Ramos (cell line): ENCODE data around the gene RBFOX2.
"Not testable (repeated sequence)": the region's sequence is repeated elsewhere in the genome, so short reads cannot be mapped to it uniquely, and the experiment has no call there.

Experiments used
- in situ Hi-C: fragments of 300-500 bp; cut with MboI; formaldehyde crosslinking; loops from one replicate; pipeline ENCODE4 v1.14.3; 2022; ENCODE audit warnings: low sequenced_read_pairs; ENCODE audit not compliant: unreplicated experiment

Gene RBFOX2

GRCh38 chr22:35805466-35805865 lies 223.2 kb downstream of the RBFOX2 start:
- in situ Hi-C loops = no loop called here

- in situ Hi-C loops = no loop called here
Measured at GRCh38 chr22:35804421-35804820, 224.2 kb downstream of the RBFOX2 start.

DNA sequence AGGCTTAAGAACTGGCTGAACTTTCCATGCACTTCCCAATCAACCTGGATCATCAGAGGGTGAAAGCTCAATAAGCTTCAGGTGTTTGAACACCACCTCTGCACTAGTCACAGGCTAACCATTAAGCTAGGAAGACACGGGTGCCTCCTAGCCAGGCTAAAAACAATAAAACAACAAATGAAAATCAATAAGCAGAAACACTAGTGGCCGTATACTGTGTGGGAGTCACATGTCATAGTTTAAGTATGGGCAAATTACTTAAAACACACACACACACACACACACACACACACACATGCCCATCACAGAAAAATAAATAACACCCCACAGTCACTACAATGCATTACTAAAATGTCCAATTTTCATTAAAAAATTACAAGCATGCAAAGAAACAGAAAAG lies 225.7 kb downstream of the RBFOX2 start:
- in situ Hi-C loops = no loop called here

GRCh38 chr22:35801301-35801700 lies 227.3 kb downstream of the RBFOX2 start:
- in situ Hi-C loops = not testable (repeated sequence)

DNA sequence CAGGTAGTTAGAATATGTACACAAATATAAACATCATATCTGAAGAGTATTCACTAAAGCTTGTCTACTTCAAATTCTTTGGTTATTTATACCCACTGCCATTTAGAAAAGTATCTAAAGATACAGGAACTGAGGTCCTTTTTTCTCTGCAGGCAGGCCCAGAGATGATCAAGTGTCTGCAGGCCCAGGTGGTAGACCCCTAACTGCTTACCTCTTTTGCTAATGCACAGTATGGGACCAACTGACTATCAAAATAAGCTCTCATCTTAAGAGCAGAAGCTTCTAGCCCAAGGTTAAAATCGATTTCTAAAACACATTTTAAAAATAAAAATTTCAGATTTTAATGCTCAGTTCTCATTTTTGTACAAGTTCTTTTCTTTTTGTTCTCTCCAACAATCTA lies 229.5 kb downstream of the RBFOX2 start:
- in situ Hi-C loops = no loop called here

DNA sequence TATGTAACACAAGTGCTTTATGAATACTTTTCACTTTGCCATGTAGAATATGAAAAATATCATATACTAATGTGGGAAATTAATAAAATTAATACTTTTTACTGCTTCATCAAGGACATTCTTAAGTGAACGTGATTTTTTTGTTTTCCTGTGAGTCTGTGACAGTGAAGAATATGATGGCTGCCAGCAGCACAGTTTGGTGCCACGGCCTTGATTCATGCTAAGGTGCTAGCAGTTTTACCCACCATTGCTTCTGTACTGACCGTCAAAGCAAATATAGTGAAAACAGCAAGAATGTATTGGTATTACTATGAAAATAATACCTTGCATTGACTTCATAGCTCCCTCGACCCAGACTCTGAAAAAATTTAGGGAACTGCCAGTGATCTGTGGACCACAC lies 231.2 kb downstream of the RBFOX2 start:
- in situ Hi-C loops = no loop called here

DNA sequence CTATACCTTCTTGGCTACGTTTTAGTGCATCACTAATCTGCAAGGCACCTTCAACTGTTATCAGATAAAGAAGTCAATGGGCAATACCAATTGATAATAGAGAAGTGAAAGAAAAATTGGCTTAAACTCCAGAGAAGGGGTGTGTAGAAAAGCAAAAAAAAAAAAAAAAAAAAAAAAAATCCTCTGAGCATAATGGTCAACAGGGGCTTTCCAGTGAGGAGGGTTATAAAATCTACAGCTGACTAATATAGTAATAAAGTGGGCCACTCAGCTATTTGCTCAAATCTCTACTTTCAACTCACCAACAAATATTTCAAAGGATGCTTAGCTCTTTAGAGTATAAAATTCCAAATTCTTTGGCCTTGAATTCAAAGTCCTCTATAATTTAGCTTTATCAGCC lies 233.1 kb downstream of the RBFOX2 start:
- in situ Hi-C loops = no loop called here

DNA sequence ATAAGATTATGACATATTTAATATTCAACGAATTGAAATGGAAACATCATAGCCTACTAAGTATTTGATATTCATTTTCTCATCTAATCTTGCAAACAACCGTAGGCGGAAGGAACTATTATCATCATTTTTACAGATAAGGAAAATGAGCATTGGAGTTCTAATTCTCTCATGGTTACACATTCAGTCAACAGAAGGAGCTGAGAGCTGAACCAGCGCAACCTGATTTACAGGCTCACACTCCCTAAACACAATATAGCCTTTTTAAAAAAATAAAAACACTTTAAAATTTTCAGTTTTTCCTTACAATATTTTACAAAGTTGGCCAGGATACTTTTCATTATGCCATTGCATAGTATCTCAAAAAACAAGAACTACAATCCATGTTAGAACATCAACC lies 236.1 kb downstream of the RBFOX2 start:
- in situ Hi-C loops = no loop called here

DNA sequence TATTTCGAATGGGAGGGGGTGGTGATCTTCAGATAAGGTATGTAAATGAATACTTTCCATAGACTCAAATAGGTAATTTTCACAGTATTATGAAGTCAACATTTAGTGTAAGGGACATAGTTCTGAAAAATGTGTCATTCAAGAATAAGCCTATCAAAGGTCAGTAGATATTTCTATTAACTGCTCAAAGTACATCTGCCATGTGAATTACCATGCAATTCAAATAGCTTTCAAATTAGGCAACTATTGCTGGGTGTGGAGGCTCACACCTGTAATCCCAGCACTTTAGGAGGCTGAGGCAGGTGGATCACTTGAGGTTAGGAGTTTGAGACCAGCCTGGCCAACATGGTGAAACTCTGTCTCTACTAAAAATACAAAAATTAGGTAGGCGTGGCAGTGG lies 236.8 kb downstream of the RBFOX2 start:
- in situ Hi-C loops = not testable (repeated sequence)

DNA sequence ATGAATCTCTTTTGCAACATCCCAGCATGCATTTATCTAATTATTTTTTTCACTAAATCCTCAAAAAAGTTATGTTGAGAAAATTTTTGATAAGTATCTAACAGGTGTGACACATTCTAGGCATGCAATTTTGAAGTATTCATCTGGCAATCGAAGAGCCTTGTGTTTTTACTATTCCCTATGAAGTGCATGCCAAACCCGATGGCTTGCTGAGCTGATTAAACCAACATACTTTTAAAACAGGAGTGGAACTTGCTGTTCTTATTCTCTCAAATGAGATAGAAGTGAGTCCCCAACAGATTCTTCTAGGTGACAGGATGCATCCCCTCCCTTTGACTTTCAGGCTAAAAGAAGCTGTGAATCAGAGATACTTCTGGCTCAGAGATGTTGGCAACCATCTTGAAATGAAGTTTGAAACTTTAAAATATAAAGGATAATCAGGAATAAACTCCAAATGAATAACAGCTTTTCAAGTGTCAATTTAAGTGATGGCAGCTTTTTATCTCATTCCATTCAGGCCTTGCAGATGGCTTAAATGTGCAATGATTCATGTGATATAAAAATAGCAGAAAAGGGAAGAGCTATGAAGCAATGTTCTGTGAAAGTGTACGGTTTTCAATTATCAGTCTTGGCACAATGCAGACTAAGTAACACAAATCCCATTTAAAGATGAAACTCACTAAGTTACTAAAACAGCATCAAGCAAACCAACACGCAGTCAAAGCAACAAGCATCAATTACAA lies 243.3 kb downstream of the RBFOX2 start:
- in situ Hi-C loops = no loop called here

DNA sequence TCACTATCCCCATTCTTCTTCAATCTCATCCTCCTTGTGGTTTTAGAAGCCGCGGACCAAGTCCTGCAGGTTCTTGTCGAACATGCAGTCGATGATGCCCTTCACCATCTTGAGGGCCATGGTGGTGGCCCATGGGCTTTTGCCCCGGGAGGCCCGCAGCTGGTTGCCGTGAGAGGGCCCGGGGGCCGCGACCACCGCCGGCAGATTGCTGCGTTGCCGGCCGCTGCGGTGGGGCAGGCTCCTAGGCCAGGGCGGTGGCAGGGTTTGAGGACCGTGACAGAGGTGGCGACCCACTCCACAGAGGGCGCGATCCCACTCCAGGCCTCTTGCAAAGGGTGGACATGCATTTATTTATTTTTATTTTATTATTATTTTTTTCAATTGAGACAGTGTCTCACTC lies 244.0 kb downstream of the RBFOX2 start:
- in situ Hi-C loops = no loop called here

- in situ Hi-C loops = no loop called here
Measured at GRCh38 chr22:35783943-35784614, 244.5 kb downstream of the RBFOX2 start.

GRCh38 chr22:35782504-35782903 lies 246.1 kb downstream of the RBFOX2 start:
- in situ Hi-C loops = no loop called here

DNA sequence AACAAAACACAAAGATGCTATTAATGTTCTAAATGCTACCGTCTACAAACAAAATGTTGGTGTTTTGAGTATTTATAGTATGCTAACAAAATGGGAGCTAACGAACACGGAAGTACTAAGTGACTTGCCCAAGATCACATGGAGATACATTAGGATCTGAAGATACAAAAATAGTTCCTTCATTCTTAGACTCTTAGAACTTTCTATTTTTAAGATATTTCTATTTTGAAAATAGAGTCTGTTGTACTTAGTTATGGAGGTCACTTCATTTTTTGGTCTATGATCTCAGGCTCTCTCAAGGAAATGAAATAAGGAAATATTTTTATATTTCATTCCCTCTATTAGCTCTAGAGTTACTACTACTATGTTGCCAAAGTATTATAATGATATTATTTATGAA lies 246.7 kb downstream of the RBFOX2 start:
- in situ Hi-C loops = no loop called here

DNA sequence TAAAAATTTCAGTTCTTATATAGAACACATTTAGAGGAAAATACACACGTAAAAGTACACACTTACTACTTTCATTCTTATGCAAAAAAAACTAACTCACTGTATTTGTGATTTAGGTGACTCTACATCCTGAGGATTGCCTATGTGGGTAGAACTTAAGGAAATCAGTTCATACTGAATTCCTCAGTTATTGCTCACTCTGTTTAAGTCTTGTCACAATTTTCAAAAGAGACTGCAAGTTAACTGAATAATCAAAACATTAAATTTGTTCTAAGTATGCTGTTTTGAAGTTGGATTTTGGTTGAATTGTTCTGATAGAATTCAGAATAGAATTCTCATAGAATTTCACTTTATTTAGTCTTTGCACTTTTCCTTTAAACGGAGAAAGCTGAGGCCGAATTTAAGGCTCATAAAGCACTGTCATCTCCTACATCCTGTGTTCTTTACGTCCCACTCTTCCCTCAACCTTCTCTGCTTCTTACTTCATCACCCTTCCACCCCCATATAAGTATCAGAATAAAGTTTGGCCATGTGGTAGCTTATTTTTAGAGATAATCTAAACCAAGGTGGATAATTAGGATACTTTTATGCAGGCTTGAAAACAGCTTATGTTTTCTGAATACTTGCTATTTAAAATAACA lies 251.2 kb downstream of the RBFOX2 start:
- in situ Hi-C loops = no loop called here

DNA sequence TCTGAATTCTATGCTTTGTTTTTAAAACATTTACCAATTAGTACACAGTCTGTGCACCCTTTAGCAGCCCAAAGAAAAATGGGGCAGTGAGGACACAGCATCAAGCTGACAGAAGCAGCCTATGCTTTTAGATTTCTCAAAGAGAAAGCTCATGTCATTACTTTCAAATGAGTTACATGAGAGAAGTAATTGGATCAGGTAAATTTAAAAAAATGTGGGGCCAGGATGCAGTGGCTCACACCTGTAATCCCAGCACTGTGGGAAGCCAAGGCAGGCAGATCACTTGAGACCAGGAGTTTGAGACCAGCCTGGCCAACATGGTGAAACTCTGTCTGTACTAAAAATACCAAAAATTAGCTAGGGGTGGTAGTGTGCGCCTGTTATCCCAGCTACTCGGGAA lies 253.3 kb downstream of the RBFOX2 start:
- in situ Hi-C loops = no loop called here

DNA sequence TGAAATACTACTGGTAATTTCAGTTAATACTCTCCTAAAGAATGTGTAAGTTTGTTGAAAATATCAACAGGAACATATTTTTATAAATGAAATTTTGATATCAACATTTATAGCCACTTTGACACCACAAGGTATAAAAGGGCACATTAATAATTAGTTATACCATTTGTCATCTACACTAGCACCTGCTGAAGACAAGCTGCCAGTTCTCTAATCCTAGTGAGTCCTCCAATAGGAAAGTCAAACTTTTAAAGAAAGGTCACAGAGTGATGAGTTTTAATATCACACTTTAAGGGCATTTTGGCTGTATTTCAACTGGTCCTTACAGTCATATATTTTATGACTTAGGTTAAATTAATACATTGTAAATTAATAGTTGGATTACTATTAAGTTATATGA lies 258.6 kb downstream of the RBFOX2 start:
- in situ Hi-C loops = no loop called here

GRCh38 chr22:35766654-35767580 lies 261.7 kb downstream of the RBFOX2 start:
- in situ Hi-C loops = no loop called here

GRCh38 chr22:35761037-35761436 lies 267.6 kb downstream of the RBFOX2 start:
- in situ Hi-C loops = no loop called here

DNA sequence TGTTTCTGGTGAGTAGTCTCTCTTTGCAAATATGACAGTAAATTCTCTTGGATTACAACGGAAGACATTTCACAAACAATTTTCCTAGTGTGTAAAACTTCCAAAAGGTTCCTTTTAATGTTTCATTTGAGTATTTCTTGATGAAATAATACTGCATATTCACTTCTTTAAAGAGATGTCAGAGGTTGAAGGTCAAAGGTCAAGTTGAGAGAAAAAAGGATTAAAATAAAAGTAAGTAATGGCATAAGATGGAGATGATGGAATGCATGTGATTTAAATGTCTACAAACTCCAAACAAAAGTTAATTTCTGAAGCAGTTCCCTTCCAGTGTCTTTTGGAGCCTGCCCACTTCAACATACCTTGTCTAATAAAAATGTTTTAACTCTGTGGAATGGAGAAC lies 270.2 kb downstream of the RBFOX2 start:
- in situ Hi-C loops = no loop called here

DNA sequence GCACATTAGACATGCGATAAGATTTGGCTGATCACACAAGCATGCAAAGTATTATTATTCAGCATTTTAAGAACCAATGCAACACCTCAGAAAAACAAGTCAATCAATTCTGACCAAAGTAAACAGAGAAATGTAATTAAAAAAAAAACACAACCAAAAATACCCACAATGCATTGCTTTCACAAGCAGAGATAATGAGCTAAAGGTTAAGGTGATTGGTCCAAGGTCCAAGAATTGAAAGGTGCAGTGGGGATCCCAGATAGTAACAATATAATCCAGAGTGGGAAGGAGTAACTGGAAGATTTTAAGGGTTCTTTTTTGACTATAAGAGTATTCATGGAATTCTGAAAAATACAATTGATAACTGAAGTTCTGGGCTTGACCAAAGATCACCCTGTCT lies 271.9 kb downstream of the RBFOX2 start:
- in situ Hi-C loops = no loop called here
